K562 (cell line): ENCODE data around the gene PLXND1. TPM values are rescaled to one million over a fixed set of nuclear protein-coding genes. Genes with fewer than 3 reads are reported as not detected.

ENCODE experiments used
- ATAC-seq: fragments of 200-7000 bp; cut with Tn5 transposase; 3 replicates; pipeline ENCODE4 v1.9.1; 2020; ENCODE audit warnings: moderate library complexity
- BruUV-seq: library from RNA; stranded (reverse); fragments of 400-500 nt; replicated peaks from 2 replicates; lab custom pipeline; 2021; lab: Mats Ljungman, UMichigan
- CTCF ChIA-PET: fragments of 300-600 bp; formaldehyde crosslinking; extraction: SDS; loops from one replicate; lab custom pipeline; 2021; ENCODE audit warnings: low intra/inter-chr PET ratio; lab: Yijun Ruan, JAX
- POLR2A ChIA-PET: fragments of 300-600, 350-650 bp; sonication (Branson Sonifier 250); formaldehyde crosslinking; extraction: SDS; loops from one replicate; lab custom pipeline; 2021; ENCODE audit warnings: antibody characterized with exemption, inconsistent platforms; lab: Yijun Ruan, JAX
- DNase-seq, 4 experiments: peaks; one replicate each; pipeline versions ENCODE4 v3.0.0 to v3.0.0-alpha.2; 2011 to 2018; ENCODE audit warnings: low spot score in 3 of 4, mixed read lengths in 3 of 4; ENCODE audit errors: extremely low read depth in 1 of 4
- FAIRE-seq: peaks from 2 replicates; lab custom pipeline; 2011; peaks lifted over from hg19 to GRCh38; lab: Jason Lieb, UNC
- H2AFZ ChIP-seq: 2 replicates; pipeline ENCODE4 v1.6.0; 2011; ENCODE audit warnings: low read depth, low read length, control low read depth, inconsistent platforms
- H3K27ac ChIP-seq: fragments of 200-600 bp; 3 replicates; pipeline ENCODE4 v1.8.0; 2011; ENCODE audit warnings: low read depth, mild to moderate bottlenecking, control low read depth, inconsistent platforms, low read length, moderate library complexity, mixed read lengths; ENCODE audit errors: extremely low read depth
- H3K27me3 ChIP-seq, 2 experiments: fragments of 300-600 bp in 1 of 2; 2 replicates in 1 of 2; 3 replicates in 1 of 2; pipeline versions ENCODE4 v1.6.0 to v1.8.0; 2011; ENCODE audit warnings: inconsistent platforms in 2 of 2, low read length in 2 of 2, mild to moderate bottlenecking in 1 of 2, mixed read lengths in 1 of 2, moderate library complexity in 1 of 2; ENCODE audit not compliant: control insufficient read depth in 2 of 2, insufficient read depth in 2 of 2
- H3K36me3 ChIP-seq: fragments of 300-600 bp; 3 replicates; pipeline ENCODE4 v1.8.0; 2011; ENCODE audit warnings: mild to moderate bottlenecking, low read length, inconsistent platforms; ENCODE audit not compliant: control insufficient read depth, insufficient read depth
- H3K4me1 ChIP-seq, 2 experiments: fragments of 200-600 bp in 1 of 2; replicated peaks in 1 of 2; 2 replicates in 1 of 2; 3 replicates in 1 of 2; pipeline versions ENCODE4 v1.5.1 to v1.8.0; 2011; ENCODE audit warnings: inconsistent platforms in 2 of 2, low read length in 2 of 2, mild to moderate bottlenecking in 1 of 2, mixed read lengths in 1 of 2, moderate library complexity in 1 of 2; ENCODE audit not compliant: control insufficient read depth in 2 of 2, insufficient read depth in 2 of 2
- H3K4me2 ChIP-seq: 2 replicates; pipeline ENCODE4 v1.6.1; 2011; ENCODE audit warnings: low read length, control low read depth, inconsistent platforms, mixed read lengths; ENCODE audit not compliant: insufficient read depth
- H3K4me3 ChIP-seq: fragments of 200-600 bp; sonication (generic), shearing (Covaris generic); 2 replicates; pipeline ENCODE4 v1.5.1; 2016; ENCODE audit warnings: control low read depth, inconsistent platforms
- H3K79me2 ChIP-seq: fragments of 200-600 bp; 3 replicates; pipeline ENCODE4 v1.8.0; 2011; ENCODE audit warnings: low read length, inconsistent platforms; ENCODE audit not compliant: control insufficient read depth, insufficient read depth
- H3K9ac ChIP-seq, 2 experiments: 2 replicates each; pipeline versions ENCODE4 v1.6.0 to v1.6.1; 2011; ENCODE audit warnings: low read depth in 2 of 2, low read length in 2 of 2, control low read depth in 1 of 2, inconsistent platforms in 1 of 2, mild to moderate bottlenecking in 1 of 2, mixed read lengths in 1 of 2; ENCODE audit not compliant: insufficient read depth in 1 of 2
- H3K9me1 ChIP-seq: one replicate; pipeline ENCODE4 v1.6.0; 2011; ENCODE audit warnings: inconsistent platforms, mild to moderate bottlenecking, low read length, moderate library complexity; ENCODE audit not compliant: control insufficient read depth, insufficient read depth
- H3K9me3 ChIP-seq: replicated peaks from 2 replicates; pipeline ENCODE4 v1.5.1; 2011; ENCODE audit warnings: low read depth, low read length, inconsistent platforms; ENCODE audit not compliant: control insufficient read depth, insufficient read depth
- H4K20me1 ChIP-seq: replicated peaks from 2 replicates; pipeline ENCODE4 v1.6.1; 2011; ENCODE audit warnings: low read length, inconsistent platforms, mixed read lengths; ENCODE audit not compliant: control insufficient read depth, insufficient read depth
- ATF3 ChIP-seq, 2 experiments: fragments of 450-650 bp in 1 of 2; sonication (generic) in 1 of 2; formaldehyde crosslinking in 1 of 2; IDR thresholded peaks in 1 of 2; conservative IDR thresholded peaks in 1 of 2; 2 replicates each; pipeline versions ENCODE4 v1.6.1 to v1.8.1; 2016 to 2023; ENCODE audit warnings: mild to moderate bottlenecking in 2 of 2, moderate library complexity in 2 of 2, inconsistent platforms in 1 of 2, missing genetic modification reagents in 1 of 2
- ATF7 ChIP-seq: fragments of 450-650 bp; IDR thresholded peaks from 2 replicates; pipeline ENCODE4 v1.7.1; 2014; ENCODE audit warnings: mild to moderate bottlenecking, moderate library complexity
- EGR1 ChIP-seq: fragments of 450-650 bp; conservative IDR thresholded peaks from 2 replicates; pipeline ENCODE4 v1.6.1; 2017; ENCODE audit warnings: mild to moderate bottlenecking
- MXI1 ChIP-seq: IDR thresholded peaks from 2 replicates; pipeline ENCODE4 v1.6.1; 2011; ENCODE audit warnings: low read depth, mild to moderate bottlenecking, improper control_type of control experiment, low read length
- WGBS: fragments of 100-300 bp; shearing (Covaris generic); methylation state at CpG from one replicate; pipeline ENCODE4 v1.1.6; 2016; ENCODE audit warnings: low coverage, mixed read lengths; ENCODE audit not compliant: insufficient coverage; ENCODE audit errors: missing lambda C conversion rate; 5-methylcytosine and 5-hydroxymethylcytosine counted together
- in situ Hi-C: fragments of 300-500 bp; cut with MboI; formaldehyde crosslinking; loops from 4 replicates; pipeline ENCODE4 v1.15.0; 2018; ENCODE audit warnings: inconsistent platforms, mixed read lengths
- intact Hi-C: fragments of 100-400 bp; cut with micrococcal nuclease; formaldehyde crosslinking; loops from 2 replicates; pipeline ENCODE4 v1.14.2; 2022
- polyA plus RNA-seq, 8 experiments: library from polyadenylated mRNA; depleted of rRNA in 4 of 8; stranded (reverse) in 5 of 8; unstranded in 3 of 8; fragments of >200 nt; fragmentation: Nextera tagmentation in 2 of 8; fragmentation: Illumina TruSeq in 1 of 8; extraction: Ambion mirVana in 2 of 8; extraction: Trizol in 1 of 8; gene quantifications; 2 replicates each; pipeline versions ENCODE4 v1.2.1 to v1.2.3, GENCODE V29; 2011 to 2014; ENCODE audit warnings: inconsistent platforms in 1 of 8, missing spikeins in 1 of 8
- total RNA-seq, 7 experiments: library from RNA; depleted of rRNA in 6 of 7; stranded (reverse); fragments of >200 nt in 6 of 7; fragmentation: Illumina TruSeq in 2 of 7; extraction: Trizol in 2 of 7; gene quantifications; 2 replicates each; pipeline versions ENCODE4 v1.2.1 to v1.2.3, GENCODE V29; 2011 to 2021; ENCODE audit warnings: low replicate concordance in 1 of 7
- TF ChIP-seq, protein P1 (sequence below): fragments of 450-650 bp; IDR thresholded peaks from 2 replicates; pipeline ENCODE4 v1.6.1; 2018; ENCODE audit not compliant: partially characterized antibody

PLXND1 gene
- total and polyA plus RNA-seq, 9 of the 15 experiments (the other 6 are each of a cell fraction or from before 2014, with no cell fraction given): 0.34 to 28.8 (median 14.0) TPM

GRCh38 chr3:129534428-129535027 is 71.9 kb downstream of the PLXND1 start:
- Histone ChIP-seq H4K20me1 (no peaks in the 10 kb centered on the region), H3K9ac (no peak overlapping the region)
- no peak for FAIRE-seq
- intact Hi-C loops: no loop called here
- DNase-seq: no peak
- no peak for ATAC-seq
- TF ChIP-seq MXI1 (no peak), ATF3 (IDR thresholded peaks at IDR 0.05) (peak; percentile 53), ATF3 (CRISPR knock-in tag; conservative IDR thresholded peaks at IDR 0.05) (no peak), ATF7 (0 out of 2 replicates have a peak, but pooled peaks have one; percentile 13), EGR1 (0 out of 2 replicates have a peak, but pooled peaks have one; percentile 8)
- TF ChIP-seq, protein P1, sequence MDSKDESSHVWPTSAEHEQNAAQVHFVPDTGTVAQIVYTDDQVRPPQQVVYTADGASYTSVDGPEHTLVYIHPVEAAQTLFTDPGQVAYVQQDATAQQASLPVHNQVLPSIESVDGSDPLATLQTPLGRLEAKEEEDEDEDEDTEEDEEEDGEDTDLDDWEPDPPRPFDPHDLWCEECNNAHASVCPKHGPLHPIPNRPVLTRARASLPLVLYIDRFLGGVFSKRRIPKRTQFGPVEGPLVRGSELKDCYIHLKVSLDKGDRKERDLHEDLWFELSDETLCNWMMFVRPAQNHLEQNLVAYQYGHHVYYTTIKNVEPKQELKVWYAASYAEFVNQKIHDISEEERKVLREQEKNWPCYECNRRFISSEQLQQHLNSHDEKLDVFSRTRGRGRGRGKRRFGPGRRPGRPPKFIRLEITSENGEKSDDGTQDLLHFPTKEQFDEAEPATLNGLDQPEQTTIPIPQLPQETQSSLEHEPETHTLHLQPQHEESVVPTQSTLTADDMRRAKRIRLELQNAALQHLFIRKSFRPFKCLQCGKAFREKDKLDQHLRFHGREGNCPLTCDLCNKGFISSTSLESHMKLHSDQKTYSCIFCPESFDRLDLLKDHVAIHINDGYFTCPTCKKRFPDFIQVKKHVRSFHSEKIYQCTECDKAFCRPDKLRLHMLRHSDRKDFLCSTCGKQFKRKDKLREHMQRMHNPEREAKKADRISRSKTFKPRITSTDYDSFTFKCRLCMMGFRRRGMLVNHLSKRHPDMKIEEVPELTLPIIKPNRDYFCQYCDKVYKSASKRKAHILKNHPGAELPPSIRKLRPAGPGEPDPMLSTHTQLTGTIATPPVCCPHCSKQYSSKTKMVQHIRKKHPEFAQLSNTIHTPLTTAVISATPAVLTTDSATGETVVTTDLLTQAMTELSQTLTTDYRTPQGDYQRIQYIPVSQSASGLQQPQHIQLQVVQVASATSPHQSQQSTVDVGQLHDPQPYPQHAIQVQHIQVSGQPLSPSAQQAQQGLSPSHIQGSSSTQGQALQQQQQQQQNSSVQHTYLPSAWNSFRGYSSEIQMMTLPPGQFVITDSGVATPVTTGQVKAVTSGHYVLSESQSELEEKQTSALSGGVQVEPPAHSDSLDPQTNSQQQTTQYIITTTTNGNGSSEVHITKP: peak; percentile 33
- TF ChIP-seq, all 486 proteins: peak for 4
- peaks cover 4 to 22% of the 10 kb centered on the region in 2 experiments; a peak in 2 of 5 replicates for H3K27me3 ChIP-seq
- H3K9me1 ChIP-seq: no peaks in the 10 kb centered on the region
- H3K4me3 ChIP-seq: no peak overlapping the region
- no peak overlapping the region for H3K27ac ChIP-seq
- H3K36me3 ChIP-seq: no peaks in the 10 kb centered on the region
- H3K9me3 ChIP-seq: no peaks in the 10 kb centered on the region
- 7% methylated on average over 2 of the region's 4 CpGs for WGBS
- no TSS peak for BruUV-seq
- H2AFZ ChIP-seq: no peak overlapping the region
- ChIA-PET POLR2A (interaction anchor here (0.9 kb wide), 1 partner anchor 8 kb away, joined by 3 read pairs; no protein-coding TSS in a partner anchor), CTCF (no interaction called here)
- no peaks in the 10 kb centered on the region for H3K79me2 ChIP-seq
- H3K4me2 ChIP-seq: no peak overlapping the region
- peaks cover 0 to 7% of the 10 kb centered on the region in 2 experiments; a peak in 3 of 5 replicates for H3K4me1 ChIP-seq
- in situ Hi-C loops: no loop called here
